MM.1S (cell line): ENCODE data around the gene CXCR3.

ENCODE experiments used
- DNase-seq: peaks from one replicate; pipeline ENCODE4 v3.0.0-alpha.2; 2015
- H2AFZ ChIP-seq: fragments of 300-600 bp; sonication (generic); 2 replicates; pipeline ENCODE4 v1.6.0; 2016; ENCODE audit warnings: antibody characterized with exemption, low read length
- H3F3A ChIP-seq: fragments of 300-600 bp; sonication (generic); 2 replicates; pipeline ENCODE4 v1.6.1; 2016; ENCODE audit warnings: mild to moderate bottlenecking, antibody characterized with exemption, low read length, moderate library complexity, mixed read lengths; ENCODE audit not compliant: insufficient read depth
- H3K27ac ChIP-seq: fragments of 300-600 bp; sonication (generic); 2 replicates; pipeline ENCODE4 v1.5.1; 2016; ENCODE audit warnings: mild to moderate bottlenecking, low read length
- H3K27me3 ChIP-seq: fragments of 300-600 bp; sonication (generic); replicated peaks from 2 replicates; pipeline ENCODE4 v1.6.0; 2016; ENCODE audit warnings: low read length; ENCODE audit not compliant: insufficient read depth
- H3K36me3 ChIP-seq: fragments of 300-600 bp; sonication (generic); replicated peaks from 2 replicates; pipeline ENCODE4 v1.6.1; 2016; ENCODE audit warnings: mild to moderate bottlenecking, low read length, mixed read lengths; ENCODE audit not compliant: insufficient read depth
- H3K4me1 ChIP-seq: fragments of 300-600 bp; sonication (generic); 2 replicates; pipeline ENCODE4 v1.6.1; 2016; ENCODE audit warnings: low read length, mixed read lengths
- H3K4me2 ChIP-seq: fragments of 300-600 bp; sonication (generic); 2 replicates; pipeline ENCODE4 v1.6.0; 2016; ENCODE audit warnings: low read depth, low read length
- H3K4me3 ChIP-seq: fragments of 300-600 bp; sonication (generic); 2 replicates; pipeline ENCODE4 v1.5.1; 2016; ENCODE audit warnings: low read length, mixed read lengths
- H3K79me2 ChIP-seq: fragments of 300-600 bp; sonication (generic); 2 replicates; pipeline ENCODE4 v1.6.1; 2016; ENCODE audit warnings: mixed run types, low read length, mixed read lengths
- H3K9ac ChIP-seq: fragments of 300-600 bp; sonication (generic); 2 replicates; pipeline ENCODE4 v1.6.1; 2016; ENCODE audit warnings: low read length, mixed read lengths
- H3K9me2 ChIP-seq: fragments of 300-600 bp; sonication (generic); replicated peaks from 2 replicates; pipeline ENCODE4 v1.6.1; 2016; ENCODE audit warnings: mild to moderate bottlenecking, low read length, mixed read lengths; ENCODE audit not compliant: insufficient read depth
- H3K9me3 ChIP-seq: fragments of 300-600 bp; sonication (generic); replicated peaks from 2 replicates; pipeline ENCODE4 v1.6.1; 2016; ENCODE audit warnings: mild to moderate bottlenecking, low read length, mixed read lengths; ENCODE audit not compliant: insufficient read depth
- H4K20me1 ChIP-seq: fragments of 300-600 bp; sonication (generic); 2 replicates; pipeline ENCODE4 v1.6.1; 2016; ENCODE audit warnings: mild to moderate bottlenecking, low read length, moderate library complexity, mixed read lengths; ENCODE audit not compliant: insufficient read depth
- EZH2 ChIP-seq: fragments of 300-600 bp; sonication (generic); optimal IDR thresholded peaks from 2 replicates; pipeline ENCODE3; 2017; ENCODE audit warnings: low read depth, mild to moderate bottlenecking, antibody characterized with exemption, low read length, mixed read lengths
- EZH2phosphoT487 ChIP-seq: fragments of 300-600 bp; sonication (generic); IDR thresholded peaks from 2 replicates; pipeline ENCODE4 v1.6.1; 2018; ENCODE audit warnings: antibody characterized with exemption, low read length
- TF ChIP-seq, protein P1 (sequence below): fragments of 300-600 bp; sonication (generic); IDR thresholded peaks from 2 replicates; pipeline ENCODE4 v1.5.1; 2016; ENCODE audit warnings: antibody characterized with exemption, low read length, mixed read lengths

CXCR3 gene

GRCh38 chrX:71604796-71605568 is 13.3 kb downstream of the CXCR3 start:
- Histone ChIP-seq H3K27ac (no peak overlapping the region), H3K9me2 (no peaks in the 10 kb centered on the region), H3K9me3 (no peaks in the 10 kb centered on the region), H2AFZ (no peak overlapping the region), H3K79me2 (no peaks in the 10 kb centered on the region), H3K4me1 (no peaks in the 10 kb centered on the region; the same call in 1 of the 2 replicates), H3K9ac (no peak overlapping the region), H4K20me1 (no peaks in the 10 kb centered on the region), H3K4me2 (no peak overlapping the region), H3K36me3 (peaks cover 7% of the 10 kb centered on the region), H3K4me3 (no peak overlapping the region), H3F3A (no peaks in the 10 kb centered on the region), H3K27me3 (no peaks in the 10 kb centered on the region)
- DNase-seq = no peak
- no peak for TF ChIP-seq EZH2
- TF ChIP-seq, protein P1, sequence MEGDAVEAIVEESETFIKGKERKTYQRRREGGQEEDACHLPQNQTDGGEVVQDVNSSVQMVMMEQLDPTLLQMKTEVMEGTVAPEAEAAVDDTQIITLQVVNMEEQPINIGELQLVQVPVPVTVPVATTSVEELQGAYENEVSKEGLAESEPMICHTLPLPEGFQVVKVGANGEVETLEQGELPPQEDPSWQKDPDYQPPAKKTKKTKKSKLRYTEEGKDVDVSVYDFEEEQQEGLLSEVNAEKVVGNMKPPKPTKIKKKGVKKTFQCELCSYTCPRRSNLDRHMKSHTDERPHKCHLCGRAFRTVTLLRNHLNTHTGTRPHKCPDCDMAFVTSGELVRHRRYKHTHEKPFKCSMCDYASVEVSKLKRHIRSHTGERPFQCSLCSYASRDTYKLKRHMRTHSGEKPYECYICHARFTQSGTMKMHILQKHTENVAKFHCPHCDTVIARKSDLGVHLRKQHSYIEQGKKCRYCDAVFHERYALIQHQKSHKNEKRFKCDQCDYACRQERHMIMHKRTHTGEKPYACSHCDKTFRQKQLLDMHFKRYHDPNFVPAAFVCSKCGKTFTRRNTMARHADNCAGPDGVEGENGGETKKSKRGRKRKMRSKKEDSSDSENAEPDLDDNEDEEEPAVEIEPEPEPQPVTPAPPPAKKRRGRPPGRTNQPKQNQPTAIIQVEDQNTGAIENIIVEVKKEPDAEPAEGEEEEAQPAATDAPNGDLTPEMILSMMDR = no peak

GRCh38 chrX:71604141-71604540 is 14.2 kb downstream of the CXCR3 start:
- Histone ChIP-seq H3K4me2 (no peak overlapping the region), H4K20me1 (no peaks in the 10 kb centered on the region), H3K27me3 (no peaks in the 10 kb centered on the region), H3K4me3 (no peak overlapping the region), H3K9me2 (no peaks in the 10 kb centered on the region), H3K9ac (no peak overlapping the region), H3K27ac (no peak overlapping the region), H2AFZ (no peak overlapping the region), H3K4me1 (no peaks in the 10 kb centered on the region; the same call in 1 of the 2 replicates), H3F3A (no peaks in the 10 kb centered on the region), H3K36me3 (peaks cover 3% of the 10 kb centered on the region; the same call in 1 of the 2 replicates), H3K9me3 (no peaks in the 10 kb centered on the region), H3K79me2 (no peaks in the 10 kb centered on the region)
- no peak for DNase-seq
- TF ChIP-seq, protein P1 = no peak
- TF ChIP-seq EZH2phosphoT487 (no peak), EZH2 (no peak)

GRCh38 chrX:71603618-71604017 is 14.7 kb downstream of the CXCR3 start:
- no peak overlapping the region for H3K27ac ChIP-seq
- no peaks in the 10 kb centered on the region for H3F3A ChIP-seq
- H3K27me3 ChIP-seq = no peaks in the 10 kb centered on the region
- no peaks in the 10 kb centered on the region for H3K9me3 ChIP-seq
- H3K9me2 ChIP-seq = no peaks in the 10 kb centered on the region
- H4K20me1 ChIP-seq = no peaks in the 10 kb centered on the region
- H3K4me2 ChIP-seq = no peak overlapping the region
- H3K36me3 ChIP-seq = no peaks in the 10 kb centered on the region
- TF ChIP-seq EZH2phosphoT487 (no peak), EZH2 (no peak)
- TF ChIP-seq, protein P1 = no peak
- no peaks in the 10 kb centered on the region for H3K79me2 ChIP-seq
- no peak for DNase-seq
- no peak overlapping the region for H3K9ac ChIP-seq
- H3K4me3 ChIP-seq = no peak overlapping the region
- H3K4me1 ChIP-seq = no peaks in the 10 kb centered on the region
- H2AFZ ChIP-seq = no peak overlapping the region
